Urinary bladder (tissue), 4 donors: ENCODE measurements around the gene FZD4. TPM values are rescaled to one million over a fixed set of nuclear protein-coding genes. Genes with fewer than 3 reads are reported as not detected.
"Not testable (repeated sequence)": the region's sequence is repeated elsewhere in the genome, so short reads cannot be mapped to it uniquely, and the experiment has no call there.

ENCODE experiments used
- DNase-seq: peaks from one replicate; pipeline ENCODE4 v3.0.0-alpha.2; 2015; ENCODE audit errors: extremely low spot score
- H3K27ac ChIP-seq: one replicate; pipeline ENCODE4 v1.5.1; 2013; ENCODE audit warnings: low read depth, mild to moderate bottlenecking, moderate library complexity
- H3K36me3 ChIP-seq: one replicate; pipeline ENCODE4 v1.6.1; 2013; ENCODE audit warnings: mild to moderate bottlenecking, moderate library complexity; ENCODE audit not compliant: insufficient read depth
- H3K4me1 ChIP-seq: one replicate; pipeline ENCODE4 v1.6.1; 2013; ENCODE audit warnings: mild to moderate bottlenecking, moderate library complexity; ENCODE audit not compliant: insufficient read depth
- H3K4me3 ChIP-seq: one replicate; pipeline ENCODE4 v1.5.1; 2013; ENCODE audit warnings: low read depth, low read length
- WGBS: extraction: QIAGEN DNeasy Blood & Tissue Kit; methylation state at CpG from one replicate; pipeline ENCODE4 v1.1.7; 2013; 5-methylcytosine and 5-hydroxymethylcytosine counted together
- polyA plus RNA-seq: library from polyadenylated mRNA; stranded (reverse); fragments of 200-250 nt; gene quantifications from one replicate; pipeline ENCODE4 v1.2.3, GENCODE V29; 2013
- total RNA-seq: library from RNA; depleted of rRNA; stranded (reverse); fragments of >200 nt; gene quantifications from one replicate; pipeline ENCODE4 v1.2.3, GENCODE V29; 2014
- donor health status: healthy with polysubstance abuse.
- donor health status: healthy.

Gene FZD4
- total and polyA plus RNA-seq, 2 donors: 20.0 to 65.2 TPM

DNA sequence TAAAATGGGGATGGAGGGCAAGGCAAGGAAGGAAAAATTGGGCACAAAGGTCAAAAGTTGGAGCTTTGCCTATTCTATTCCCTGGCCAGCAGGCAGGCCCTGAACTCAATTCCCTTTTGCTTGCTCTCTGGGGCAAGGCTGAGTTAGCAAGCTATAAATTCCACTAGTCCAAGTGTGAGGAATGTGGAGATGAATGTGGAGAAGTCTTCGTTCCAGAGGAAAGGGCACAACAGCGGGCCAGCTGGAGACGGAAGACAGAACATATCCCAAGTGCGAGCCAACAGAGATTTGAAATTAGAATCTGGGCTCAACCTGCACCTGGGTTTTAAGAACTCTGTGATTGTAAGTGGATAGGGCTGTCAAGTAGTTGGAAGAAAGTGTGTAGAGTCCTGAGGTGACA, 29.5 kb upstream of the FZD4 start:
- Histone ChIP-seq H3K27ac (no peak overlapping the region), H3K36me3 (no peaks in the 10 kb centered on the region), H3K4me1 (no peaks in the 10 kb centered on the region), H3K4me3 (no peak overlapping the region)
- WGBS: 69% methylated on average over 4 of the region's 4 CpGs
- DNase-seq: no peak

DNA sequence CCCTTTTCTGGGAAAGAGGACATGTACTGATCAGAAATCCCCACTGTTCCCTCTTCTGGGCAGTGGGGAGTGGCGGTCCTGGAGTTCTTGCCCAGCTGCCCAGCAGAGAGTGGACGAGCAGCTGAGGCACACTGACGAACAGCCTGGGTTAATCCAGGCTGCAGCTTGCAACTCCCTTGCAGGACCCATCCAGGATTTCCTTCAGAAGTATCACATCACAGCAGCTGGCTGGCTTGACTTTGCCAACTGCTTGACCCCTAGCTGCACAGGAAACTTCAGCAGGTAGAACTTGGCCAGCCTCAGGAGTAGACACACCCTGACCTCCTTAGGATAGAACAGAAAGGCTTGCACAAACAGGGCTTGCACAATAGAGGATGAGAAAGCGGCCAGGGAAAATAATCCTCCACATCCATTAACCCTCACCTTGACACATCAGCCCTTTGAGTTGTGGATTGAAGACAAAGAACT, 27.9 kb upstream of the FZD4 start:
- Histone ChIP-seq H3K36me3 (no peaks in the 10 kb centered on the region), H3K4me1 (no peaks in the 10 kb centered on the region), H3K4me3 (no peak overlapping the region), H3K27ac (no peak overlapping the region)
- WGBS: 84% methylated on average over 4 of the region's 4 CpGs
- no peak for DNase-seq

DNA sequence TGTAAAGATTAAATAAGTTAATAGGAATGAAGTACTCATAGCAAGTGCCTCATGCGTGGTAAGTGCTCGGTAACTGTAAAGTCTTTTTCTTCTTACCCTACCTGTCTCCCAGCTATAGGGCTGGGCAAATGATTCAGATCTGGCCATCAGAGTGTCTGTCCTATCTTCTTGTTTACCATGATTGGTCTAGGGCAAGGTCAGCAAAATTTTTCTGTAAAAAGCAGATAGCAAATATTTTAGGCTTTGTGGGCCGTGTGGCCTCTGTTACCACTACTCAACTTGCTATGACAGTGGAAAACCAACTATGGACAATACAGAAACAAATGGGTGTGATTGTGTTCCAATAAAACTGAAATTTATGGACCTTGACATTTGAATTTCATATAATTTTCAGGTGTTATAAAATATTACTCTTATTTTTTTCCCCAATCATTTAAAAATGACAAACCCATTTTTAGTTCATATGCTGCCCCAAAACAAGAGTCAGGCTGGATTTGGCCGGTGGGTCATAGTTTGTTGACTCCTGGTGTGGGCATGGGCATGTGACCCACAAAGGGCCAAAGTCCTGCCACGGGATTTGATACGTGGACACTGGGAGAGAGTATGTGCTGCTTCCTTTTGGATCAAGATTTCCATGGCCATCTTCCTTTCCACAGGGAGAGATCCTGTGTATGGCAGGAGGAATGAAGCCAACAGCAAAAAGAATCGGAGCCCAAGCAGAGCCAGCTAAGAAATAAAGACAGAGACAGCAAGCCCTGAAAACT, 26.8 kb upstream of the FZD4 start:
- WGBS: 92% methylated on average over 7 of the region's 7 CpGs
- Histone ChIP-seq H3K4me1 (no peaks in the 10 kb centered on the region), H3K4me3 (no peak overlapping the region), H3K36me3 (no peaks in the 10 kb centered on the region), H3K27ac (no peak overlapping the region)
- DNase-seq: no peak

DNA sequence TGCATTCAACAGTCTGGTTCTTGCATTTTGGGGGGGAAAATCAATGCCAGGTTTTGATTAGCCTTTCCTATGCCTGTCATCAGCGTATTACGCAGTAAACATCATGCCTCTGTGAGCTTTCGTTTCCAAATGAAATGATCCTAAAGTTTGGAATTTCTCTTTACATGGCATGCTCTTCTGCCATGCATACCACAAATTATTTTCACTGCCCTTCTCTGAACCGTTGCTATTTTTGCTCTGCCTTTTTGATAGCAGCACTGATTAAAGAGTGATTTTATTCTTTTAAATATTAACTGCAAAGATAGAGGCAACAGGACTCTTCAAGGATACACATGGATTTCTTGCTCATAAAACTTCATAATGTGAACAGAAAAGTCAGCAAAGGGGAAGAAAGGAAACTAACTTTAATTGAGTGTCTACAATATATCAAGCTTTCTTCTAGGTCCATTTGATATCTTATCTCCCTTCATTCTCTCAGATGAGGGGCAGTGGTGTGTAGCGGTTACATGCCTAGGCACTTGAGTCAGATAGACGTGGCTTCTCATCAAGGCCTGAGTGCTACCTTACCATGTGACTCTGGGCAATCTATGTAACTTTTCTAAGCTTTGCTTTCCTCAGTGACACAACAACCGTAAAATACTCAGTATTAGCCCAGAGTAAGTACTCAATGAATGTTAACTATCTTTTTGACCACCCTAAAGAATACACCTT, 25.0 kb upstream of the FZD4 start:
- DNase-seq: no peak
- H3K4me3 ChIP-seq: no peak overlapping the region
- no peak overlapping the region for H3K27ac ChIP-seq
- H3K36me3 ChIP-seq: no peaks in the 10 kb centered on the region
- H3K4me1 ChIP-seq: no peaks in the 10 kb centered on the region
- 74% methylated on average over 7 of the region's 7 CpGs for WGBS

DNA sequence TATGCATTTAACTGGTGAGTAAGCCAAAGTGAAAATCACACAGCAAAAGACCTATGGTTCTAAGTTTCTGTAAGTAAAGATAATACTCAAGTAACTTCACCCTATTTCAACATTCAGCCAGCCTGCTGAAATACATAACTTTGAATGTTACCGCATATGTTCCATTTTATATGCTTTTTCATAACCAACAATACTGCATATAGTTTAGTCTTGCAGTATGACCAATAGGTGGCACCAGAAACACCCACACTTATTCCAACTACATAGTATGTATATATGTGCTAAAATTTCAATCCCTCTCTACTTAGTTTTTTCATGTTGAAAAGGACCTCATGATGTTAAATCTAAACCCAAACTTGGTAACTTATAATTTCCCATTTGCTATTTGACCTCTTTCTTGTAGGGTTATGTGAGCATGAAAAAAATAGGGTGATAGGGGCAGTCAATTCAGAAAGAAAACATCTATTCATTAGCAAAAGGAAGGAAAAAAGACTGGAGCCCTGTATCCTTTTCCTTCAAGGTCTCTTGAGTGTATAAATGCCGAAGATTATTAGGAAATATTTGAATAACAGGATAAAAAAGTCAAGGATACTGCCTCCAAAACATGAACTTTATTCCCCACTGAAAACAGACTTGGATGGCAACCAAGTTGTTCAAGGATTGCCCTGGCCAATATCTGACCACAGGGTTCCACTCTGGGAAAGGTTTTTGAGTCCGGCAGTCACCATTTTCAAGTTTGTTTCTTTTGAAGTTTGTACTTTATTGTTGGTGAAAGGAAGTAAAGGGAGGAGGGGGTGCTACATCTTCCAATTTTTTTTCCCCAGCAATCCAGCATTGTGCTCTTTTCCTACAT, 23.8 kb upstream of the FZD4 start:
- DNase-seq: no peak
- Histone ChIP-seq H3K4me3 (no peak overlapping the region), H3K27ac (no peak overlapping the region), H3K4me1 (no peaks in the 10 kb centered on the region), H3K36me3 (no peaks in the 10 kb centered on the region)
- 71% methylated on average over 3 of the region's 3 CpGs for WGBS

DNA sequence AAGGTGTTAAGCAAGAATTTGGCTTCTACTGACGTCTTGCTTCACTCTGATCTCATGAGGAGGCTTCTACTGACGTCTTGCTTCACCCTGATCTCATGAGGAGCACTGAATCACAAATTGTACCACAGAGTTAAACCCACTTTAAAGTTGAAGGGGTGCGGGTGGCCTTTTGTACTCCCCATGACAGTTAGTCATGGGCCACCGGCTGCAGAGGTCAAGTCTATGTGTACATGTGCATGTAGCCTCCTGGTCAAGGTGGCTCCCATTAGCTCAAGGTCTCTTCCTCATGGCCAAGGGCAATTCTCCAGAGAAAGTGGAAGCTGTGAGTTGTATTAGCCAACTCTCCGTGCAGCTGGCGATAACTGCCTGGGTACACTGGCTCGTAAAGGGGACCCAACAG, 23.1 kb upstream of the FZD4 start:
- H3K4me1 ChIP-seq: no peaks in the 10 kb centered on the region
- H3K4me3 ChIP-seq: no peak overlapping the region
- DNase-seq: no peak
- H3K36me3 ChIP-seq: no peaks in the 10 kb centered on the region
- 93% methylated on average over 7 of the region's 7 CpGs for WGBS
- H3K27ac ChIP-seq: no peak overlapping the region

DNA sequence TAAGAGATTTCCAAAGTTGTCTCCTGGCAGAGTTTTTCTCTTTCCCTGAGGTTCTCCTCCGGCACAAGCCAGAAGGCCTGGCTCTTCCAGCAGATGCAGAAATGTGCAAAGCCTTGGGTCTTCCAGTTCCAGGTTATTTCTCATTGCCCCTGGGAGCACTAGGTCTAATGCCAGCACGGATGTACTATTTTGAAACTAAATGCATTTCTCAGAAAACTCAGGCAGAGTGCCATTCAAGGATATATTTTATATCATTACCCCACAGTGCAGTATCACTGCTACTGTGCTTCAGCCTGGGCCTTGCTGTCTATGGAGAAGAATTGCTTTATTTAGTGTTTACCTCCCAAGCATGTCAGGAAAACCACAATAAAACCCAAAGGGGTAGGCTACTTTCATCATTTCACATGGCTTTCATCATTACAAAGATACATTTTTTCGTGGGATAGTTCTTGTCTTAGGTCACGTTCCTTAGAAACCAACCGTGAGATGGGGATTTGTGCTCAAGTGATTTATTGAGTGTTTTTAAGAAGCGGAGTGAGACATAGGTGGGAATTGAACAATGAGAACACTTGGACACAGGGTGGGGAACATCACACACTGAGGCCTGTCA, 22.4 kb upstream of the FZD4 start:
- 82% methylated on average over 6 of the region's 6 CpGs for WGBS
- no peak overlapping the region for H3K27ac ChIP-seq
- no peak overlapping the region for H3K4me3 ChIP-seq
- no peaks in the 10 kb centered on the region for H3K4me1 ChIP-seq
- no peak for DNase-seq
- no peaks in the 10 kb centered on the region for H3K36me3 ChIP-seq

DNA sequence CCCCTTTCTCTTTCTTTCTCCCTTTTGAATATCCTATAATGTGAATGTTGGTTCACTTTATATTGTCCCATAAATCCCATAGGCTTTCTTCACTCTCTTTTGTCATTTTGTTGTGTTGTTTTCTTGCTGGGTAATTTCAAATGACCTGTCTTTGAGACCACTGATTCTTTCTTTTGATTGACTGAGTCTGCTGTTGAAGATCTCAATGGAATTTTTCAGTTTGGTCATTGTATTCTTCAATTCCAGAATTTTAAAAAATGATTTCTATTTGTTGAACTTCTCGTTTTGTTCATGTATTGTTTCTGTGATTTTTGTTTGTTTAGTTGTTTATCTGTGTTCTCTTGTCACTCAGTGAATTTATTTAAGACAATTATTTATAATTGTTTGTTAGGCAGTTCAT, 17.5 kb upstream of the FZD4 start:
- DNase-seq: no peak
- 94% methylated on average over 1 of the region's 1 CpG for WGBS
- Histone ChIP-seq H3K36me3 (no peaks in the 10 kb centered on the region), H3K4me1 (no peaks in the 10 kb centered on the region), H3K27ac (no peak overlapping the region), H3K4me3 (no peak overlapping the region)

DNA sequence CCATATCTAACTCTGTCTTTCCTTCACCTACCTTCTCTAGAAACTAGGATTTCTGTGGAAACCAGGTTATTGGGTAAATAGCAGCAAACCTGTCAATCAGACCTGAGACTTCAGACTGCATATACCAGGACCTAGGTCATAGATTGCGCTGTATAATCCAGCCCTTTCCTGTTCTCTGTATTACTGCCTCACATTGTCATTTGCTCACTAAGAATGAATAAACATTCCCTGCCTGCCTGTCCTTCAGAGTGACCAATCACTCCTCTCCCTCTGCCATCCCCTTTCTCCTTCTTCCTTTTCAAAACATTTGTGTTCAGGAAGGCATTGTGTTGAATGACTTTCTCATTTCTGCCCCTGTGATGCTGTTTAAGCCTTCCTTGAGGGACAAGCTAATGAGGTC, 14.1 kb upstream of the FZD4 start:
- WGBS: 87% methylated on average over 1 of the region's 1 CpG
- H3K4me3 ChIP-seq: no peak overlapping the region
- no peaks in the 10 kb centered on the region for H3K36me3 ChIP-seq

DNA sequence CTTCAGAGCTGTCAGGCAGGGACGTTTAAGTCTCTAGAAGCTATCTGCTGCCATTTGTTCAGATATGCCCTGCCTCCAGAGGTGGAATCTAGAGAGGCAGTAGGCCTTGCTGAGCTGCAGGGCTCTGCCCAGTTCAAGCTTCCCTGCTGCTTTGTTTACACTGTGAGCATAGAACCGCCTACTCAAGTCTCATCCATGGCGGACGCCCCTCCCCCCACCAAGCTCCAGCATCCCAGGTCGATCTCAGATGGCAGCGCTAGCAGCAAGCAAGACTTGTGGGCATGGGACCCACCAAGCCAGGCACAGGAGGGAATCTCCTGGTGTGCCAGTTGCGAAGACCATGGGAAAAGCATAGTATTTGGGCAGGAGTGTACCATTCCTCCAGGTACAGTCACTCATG, 12.4 kb upstream of the FZD4 start:
- H3K4me3 ChIP-seq, H3K36me3 ChIP-seq, DNase-seq, H3K27ac ChIP-seq, H3K4me1 ChIP-seq: not testable (repeated sequence)
- 90% methylated on average over 7 of the region's 7 CpGs for WGBS

More for the DNA sequence above, 14.1 kb upstream of the FZD4 start:
- DNase-seq: no peak
- Histone ChIP-seq H3K27ac (no peak overlapping the region), H3K4me1 (no peaks in the 10 kb centered on the region)

DNA sequence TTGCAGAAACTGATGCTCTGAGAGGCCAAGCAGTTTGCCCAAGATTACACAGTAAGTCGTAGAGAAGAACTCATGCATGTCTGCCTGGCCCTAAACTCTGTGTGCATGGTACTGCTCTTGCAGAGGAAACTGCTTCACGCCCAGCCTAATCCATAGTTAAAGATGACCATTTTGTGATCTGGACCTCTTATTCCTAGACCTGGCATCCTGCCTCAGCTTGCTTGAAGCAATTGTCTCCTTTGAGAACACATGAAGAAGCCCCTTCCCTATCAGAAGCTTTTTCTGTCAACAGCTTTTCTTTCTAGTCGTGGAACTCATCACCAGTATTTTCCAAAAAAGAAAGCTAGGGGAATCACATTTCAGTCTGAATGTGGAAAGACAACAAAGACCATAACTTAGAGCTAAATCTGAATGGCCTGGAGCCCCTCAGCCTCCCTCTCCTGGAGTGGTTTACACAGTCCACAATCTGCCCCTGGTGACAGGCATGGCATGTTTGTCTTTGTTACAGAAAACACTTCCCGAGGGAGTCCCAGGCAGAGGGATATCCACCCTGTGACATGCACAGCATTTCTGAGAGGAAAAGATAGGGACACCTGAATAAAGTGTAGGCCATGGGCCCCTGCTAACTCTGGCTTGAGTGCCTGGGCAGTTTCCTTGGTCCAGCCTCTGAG, 2.9 kb upstream of the FZD4 start:
- no peak for DNase-seq
- WGBS: 75% methylated on average over 4 of the region's 4 CpGs
- no peak overlapping the region for H3K4me3 ChIP-seq
- no peak overlapping the region for H3K27ac ChIP-seq
- H3K4me1 ChIP-seq: no peaks in the 10 kb centered on the region
- H3K36me3 ChIP-seq: no peaks in the 10 kb centered on the region

DNA sequence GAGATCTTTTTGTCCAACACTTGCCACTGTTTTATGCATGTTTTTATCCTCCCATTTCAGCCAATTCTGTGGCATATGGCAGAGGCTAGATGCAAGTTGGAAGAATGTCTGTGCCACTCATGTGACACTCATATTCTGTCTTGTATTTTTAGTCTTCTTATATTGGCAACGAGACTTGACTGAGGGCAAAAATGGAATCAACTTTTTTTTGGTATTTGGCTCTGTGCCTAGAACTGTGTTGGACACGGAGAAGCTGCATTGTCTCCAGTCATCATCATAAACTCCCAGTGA, 1.7 kb upstream of the FZD4 start:
- WGBS: 42% methylated on average over 2 of the region's 2 CpGs
- no peak for DNase-seq
- Histone ChIP-seq H3K4me1 (no peaks in the 10 kb centered on the region), H3K36me3 (no peaks in the 10 kb centered on the region), H3K27ac (no peak overlapping the region), H3K4me3 (no peak overlapping the region)

DNA sequence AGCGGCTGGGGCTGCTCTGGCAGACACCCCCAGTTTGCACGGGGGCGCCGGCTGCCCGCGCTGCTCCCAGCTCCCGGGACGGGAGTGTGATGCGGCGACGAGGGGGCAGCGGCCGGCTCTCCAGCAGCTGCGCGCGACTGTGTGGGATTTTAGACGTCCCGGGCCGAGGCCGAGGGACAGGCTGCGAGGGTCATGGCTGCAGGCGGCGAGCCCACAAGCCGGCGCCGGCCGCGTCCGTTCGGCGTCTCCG, 159 bp downstream of the FZD4 start:
- no peak for DNase-seq
- under 1% methylated on average over 32 of the region's 32 CpGs for WGBS
- Histone ChIP-seq H3K4me1 (no peaks in the 10 kb centered on the region), H3K4me3 (peak overlapping the region; percentile 97), H3K36me3 (no peaks in the 10 kb centered on the region), H3K27ac (peak overlapping the region; percentile 81)
